Astrocyte of the cerebellum (primary cell): Measurements from ENCODE around the gene SST.

Experiments used
- DNase-seq: peaks from one replicate; pipeline ENCODE4 v3.0.0-alpha.2; 2011; ENCODE audit warnings: low read depth
- H3K4me3 ChIP-seq: 2 replicates; pipeline ENCODE4 v1.5.1; 2011; ENCODE audit warnings: mild to moderate bottlenecking, low read depth, low read length, moderate library complexity
- CTCF ChIP-seq: IDR thresholded peaks from 2 replicates; pipeline ENCODE4 v1.5.1; 2012; ENCODE audit warnings: low read length, low read depth, moderate library complexity, mild to moderate bottlenecking; ENCODE audit errors: missing control alignments
- in situ Hi-C: cut with HindIII; loops from 2 replicates; pipeline ENCODE4 v1.10.0; 2017; ENCODE audit warnings: low sequenced_read_pairs

The SST gene

GRCh38 chr3:187669675-187670504 is at the start of gene SST:
TSS of gene SST (minus strand) at chr3:187670394. CDS start at chr3:187670291, 103 bp downstream.
- in situ Hi-C loops = loop anchor here (10.0 kb wide), 1 partner anchor 355 kb away; no protein-coding TSS in a partner anchor
- TF ChIP-seq CTCF = no peak
- peak; percentile 38 for DNase-seq
- no peak within 1 kb of the TSS for H3K4me3 ChIP-seq

GRCh38 chr3:187719628-187720336 is 49.6 kb upstream of the SST start:
- TF ChIP-seq CTCF = no peak
- H3K4me3 ChIP-seq = no peak overlapping the region
- in situ Hi-C loops = no loop called here
- DNase-seq = no peak

- no peak for DNase-seq
- in situ Hi-C loops = no loop called here
- no peak for TF ChIP-seq CTCF
- no peak overlapping the region for H3K4me3 ChIP-seq
Observed at GRCh38 chr3:187718802-187719201, 48.6 kb upstream of the SST start.

GRCh38 chr3:187717572-187717971 is 47.4 kb upstream of the SST start:
- TF ChIP-seq CTCF = no peak
- no peak overlapping the region for H3K4me3 ChIP-seq
- in situ Hi-C loops = no loop called here
- DNase-seq = no peak

- TF ChIP-seq CTCF = peak; percentile 97
- H3K4me3 ChIP-seq = no peak overlapping the region
- in situ Hi-C loops = no loop called here
- peak; percentile 65 for DNase-seq
Observed at GRCh38 chr3:187714404-187714979, 44.3 kb upstream of the SST start.

GRCh38 chr3:187713504-187713903 is 43.3 kb upstream of the SST start:
- no peak for TF ChIP-seq CTCF
- no peak for DNase-seq
- in situ Hi-C loops = no loop called here
- H3K4me3 ChIP-seq = no peak overlapping the region
